ENCODE results near the gene PYDC1.
"Not testable (repeated sequence)": the region's sequence is repeated elsewhere in the genome, so short reads cannot be mapped to it uniquely, and the experiment has no call there.

Gene PYDC1

GRCh38 chr16:31216422-31217135, at the start of gene PYDC1:
PYDC1 (minus strand) TSS chr16:31217135; CDS start chr16:31217028, 107 bp downstream.
- Histone ChIP-seq H3K4me1 (ENCODE audit: insufficient read depth, low read length) (peaks cover 5% of the 10 kb centered on the region; the same call in 1 of the 2 replicates), H3K9ac (ENCODE audit: low read depth, low read length) (peak within 1 kb of the TSS; percentile 38; the same call in 1 of the 2 replicates), H3K9me3 (ENCODE audit: control insufficient read depth, insufficient read depth, low read length) (no peaks in the 10 kb centered on the region), H3K36me3 (ENCODE audit: insufficient read depth, low read length) (no peaks in the 10 kb centered on the region)

- H3K36me3 ChIP-seq (ENCODE audit: insufficient read depth, low read length): no peaks in the 10 kb centered on the region
- H3K9ac ChIP-seq (ENCODE audit: low read depth, low read length): no peak overlapping the region
- peaks cover 26% of the 10 kb centered on the region for H3K4me1 ChIP-seq (ENCODE audit: insufficient read depth, low read length)
- H3K9me3 ChIP-seq (ENCODE audit: control insufficient read depth, insufficient read depth, low read length): no peaks in the 10 kb centered on the region
These were observed 48.7 kb upstream of the PYDC1 start for GRCh38 chr16:31265329-31266245.

- Histone ChIP-seq H3K4me1 (ENCODE audit: insufficient read depth, low read length) (peaks cover 14% of the 10 kb centered on the region; the same call in 1 of the 2 replicates), H3K9ac (ENCODE audit: low read depth, low read length) (no peak overlapping the region), H3K9me3 (ENCODE audit: control insufficient read depth, insufficient read depth, low read length) (no peaks in the 10 kb centered on the region), H3K36me3 (ENCODE audit: insufficient read depth, low read length) (no peaks in the 10 kb centered on the region)
These were observed 45.1 kb upstream of the PYDC1 start for GRCh38 chr16:31262084-31262483.

- H3K4me1 ChIP-seq (ENCODE audit: insufficient read depth, low read length): peaks cover 5% of the 10 kb centered on the region; the same call in 1 of the 2 replicates
These were observed 43.4 kb upstream of the PYDC1 start for GRCh38 chr16:31260136-31260931.

GRCh38 chr16:31258366-31258765, 41.4 kb upstream of the PYDC1 start:
- Histone ChIP-seq H3K36me3 (ENCODE audit: insufficient read depth, low read length) (no peaks in the 10 kb centered on the region), H3K9ac (ENCODE audit: low read depth, low read length) (no peak overlapping the region), H3K4me1 (ENCODE audit: insufficient read depth, low read length) (no peaks in the 10 kb centered on the region), H3K9me3 (ENCODE audit: control insufficient read depth, insufficient read depth, low read length) (no peaks in the 10 kb centered on the region)

More at GRCh38 chr16:31260136-31260931, 43.4 kb upstream of the PYDC1 start:
- Histone ChIP-seq H3K9ac (ENCODE audit: low read depth, low read length) (no peak overlapping the region), H3K36me3 (ENCODE audit: insufficient read depth, low read length) (no peaks in the 10 kb centered on the region), H3K9me3 (ENCODE audit: control insufficient read depth, insufficient read depth, low read length) (no peaks in the 10 kb centered on the region)

DNA sequence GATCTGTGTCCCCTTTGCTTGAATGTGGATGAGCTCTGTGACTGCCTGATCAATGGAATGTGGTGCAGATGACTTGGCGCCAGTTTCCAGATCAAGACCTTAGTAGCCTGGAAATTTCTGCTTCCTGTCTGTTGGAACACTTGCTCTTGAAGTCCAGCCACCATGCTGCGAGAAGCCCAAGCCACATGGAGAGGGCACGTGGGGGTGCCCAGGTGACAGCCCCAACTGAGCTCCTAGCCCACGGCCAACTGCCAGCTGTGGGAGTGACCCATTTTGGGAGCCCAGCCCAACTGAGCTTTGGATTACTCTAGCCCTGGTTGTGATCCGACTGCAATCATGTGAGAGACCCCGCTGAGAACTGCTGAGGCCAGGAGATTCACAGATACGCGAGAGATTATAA, 39.5 kb upstream of the PYDC1 start:
- no peaks in the 10 kb centered on the region for H3K9me3 ChIP-seq (ENCODE audit: control insufficient read depth, insufficient read depth, low read length)
- H3K36me3 ChIP-seq (ENCODE audit: insufficient read depth, low read length): no peaks in the 10 kb centered on the region
- no peaks in the 10 kb centered on the region for H3K4me1 ChIP-seq (ENCODE audit: insufficient read depth, low read length)
- no peak overlapping the region for H3K9ac ChIP-seq (ENCODE audit: low read depth, low read length)

- H3K36me3 ChIP-seq (ENCODE audit: insufficient read depth, low read length): no peaks in the 10 kb centered on the region
- H3K9ac ChIP-seq (ENCODE audit: low read depth, low read length): no peak overlapping the region
- H3K9me3 ChIP-seq (ENCODE audit: control insufficient read depth, insufficient read depth, low read length): no peaks in the 10 kb centered on the region
- H3K4me1 ChIP-seq (ENCODE audit: insufficient read depth, low read length): no peaks in the 10 kb centered on the region
These were observed 36.7 kb upstream of the PYDC1 start for GRCh38 chr16:31253642-31254045.

DNA sequence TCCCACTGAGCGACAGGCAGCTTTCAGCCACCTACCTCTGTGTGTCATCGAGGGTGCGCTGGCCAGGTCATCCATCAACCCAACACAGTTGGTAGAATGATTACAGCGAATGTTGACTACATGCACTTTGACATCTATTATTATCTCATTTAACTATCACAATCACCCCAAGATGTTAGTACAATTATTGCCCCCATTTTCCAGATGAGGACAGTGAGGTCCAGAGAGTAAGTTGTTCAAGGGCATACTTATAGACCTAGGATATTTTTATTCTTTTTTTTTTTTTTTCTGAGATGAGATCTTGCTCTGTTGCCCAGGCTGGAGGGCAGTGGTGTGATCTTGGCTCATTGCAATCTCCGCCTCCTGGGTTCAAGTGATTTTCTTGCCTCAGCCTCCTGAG, 34.5 kb upstream of the PYDC1 start:
- Histone ChIP-seq H3K36me3 (ENCODE audit: insufficient read depth, low read length) (no peaks in the 10 kb centered on the region), H3K9me3 (ENCODE audit: control insufficient read depth, insufficient read depth, low read length) (no peaks in the 10 kb centered on the region), H3K9ac (ENCODE audit: low read depth, low read length) (no peak overlapping the region), H3K4me1 (ENCODE audit: insufficient read depth, low read length) (no peaks in the 10 kb centered on the region)

- no peaks in the 10 kb centered on the region for H3K9me3 ChIP-seq (ENCODE audit: control insufficient read depth, insufficient read depth, low read length)
- H3K36me3 ChIP-seq (ENCODE audit: insufficient read depth, low read length): no peaks in the 10 kb centered on the region
- no peaks in the 10 kb centered on the region for H3K4me1 ChIP-seq (ENCODE audit: insufficient read depth, low read length)
- H3K9ac ChIP-seq (ENCODE audit: low read depth, low read length): no peak overlapping the region
These were observed 33.9 kb upstream of the PYDC1 start for GRCh38 chr16:31250782-31251384.

- Histone ChIP-seq H3K36me3 (ENCODE audit: insufficient read depth, low read length) (no peaks in the 10 kb centered on the region), H3K9me3 (ENCODE audit: control insufficient read depth, insufficient read depth, low read length) (no peaks in the 10 kb centered on the region), H3K9ac (ENCODE audit: low read depth, low read length) (no peak overlapping the region), H3K4me1 (ENCODE audit: insufficient read depth, low read length) (no peaks in the 10 kb centered on the region)
These were observed 31.4 kb upstream of the PYDC1 start for GRCh38 chr16:31248344-31248743.

GRCh38 chr16:31246296-31246695, 29.4 kb upstream of the PYDC1 start:
- Histone ChIP-seq H3K9ac (ENCODE audit: low read depth, low read length) (no peak overlapping the region), H3K9me3 (ENCODE audit: control insufficient read depth, insufficient read depth, low read length) (no peaks in the 10 kb centered on the region), H3K4me1 (ENCODE audit: insufficient read depth, low read length) (no peaks in the 10 kb centered on the region), H3K36me3 (ENCODE audit: insufficient read depth, low read length) (no peaks in the 10 kb centered on the region)

DNA sequence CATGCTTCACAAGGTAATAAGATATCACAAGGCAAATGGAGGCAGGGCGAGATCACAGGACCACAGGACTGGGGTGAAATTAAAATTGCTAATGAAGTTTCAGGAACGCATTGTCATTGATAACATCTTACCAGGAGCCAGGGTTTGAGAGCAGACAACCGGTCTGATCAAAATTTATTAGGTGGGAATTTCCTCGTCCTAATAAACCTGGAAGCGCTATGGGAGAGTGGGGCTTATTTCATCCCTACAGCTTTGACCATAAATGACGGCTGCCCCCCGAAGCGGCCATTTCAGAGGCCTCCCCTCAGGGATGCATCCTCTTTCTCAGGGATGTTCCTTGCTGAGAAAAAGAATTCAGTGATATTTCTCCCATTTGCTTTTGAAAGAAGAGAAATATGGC, 28.7 kb upstream of the PYDC1 start:
- not testable (repeated sequence) for H3K36me3 ChIP-seq (ENCODE audit: insufficient read depth, low read length); H3K9ac ChIP-seq (ENCODE audit: low read depth, low read length); H3K9me3 ChIP-seq (ENCODE audit: control insufficient read depth, insufficient read depth, low read length); H3K4me1 ChIP-seq (ENCODE audit: insufficient read depth, low read length)

DNA sequence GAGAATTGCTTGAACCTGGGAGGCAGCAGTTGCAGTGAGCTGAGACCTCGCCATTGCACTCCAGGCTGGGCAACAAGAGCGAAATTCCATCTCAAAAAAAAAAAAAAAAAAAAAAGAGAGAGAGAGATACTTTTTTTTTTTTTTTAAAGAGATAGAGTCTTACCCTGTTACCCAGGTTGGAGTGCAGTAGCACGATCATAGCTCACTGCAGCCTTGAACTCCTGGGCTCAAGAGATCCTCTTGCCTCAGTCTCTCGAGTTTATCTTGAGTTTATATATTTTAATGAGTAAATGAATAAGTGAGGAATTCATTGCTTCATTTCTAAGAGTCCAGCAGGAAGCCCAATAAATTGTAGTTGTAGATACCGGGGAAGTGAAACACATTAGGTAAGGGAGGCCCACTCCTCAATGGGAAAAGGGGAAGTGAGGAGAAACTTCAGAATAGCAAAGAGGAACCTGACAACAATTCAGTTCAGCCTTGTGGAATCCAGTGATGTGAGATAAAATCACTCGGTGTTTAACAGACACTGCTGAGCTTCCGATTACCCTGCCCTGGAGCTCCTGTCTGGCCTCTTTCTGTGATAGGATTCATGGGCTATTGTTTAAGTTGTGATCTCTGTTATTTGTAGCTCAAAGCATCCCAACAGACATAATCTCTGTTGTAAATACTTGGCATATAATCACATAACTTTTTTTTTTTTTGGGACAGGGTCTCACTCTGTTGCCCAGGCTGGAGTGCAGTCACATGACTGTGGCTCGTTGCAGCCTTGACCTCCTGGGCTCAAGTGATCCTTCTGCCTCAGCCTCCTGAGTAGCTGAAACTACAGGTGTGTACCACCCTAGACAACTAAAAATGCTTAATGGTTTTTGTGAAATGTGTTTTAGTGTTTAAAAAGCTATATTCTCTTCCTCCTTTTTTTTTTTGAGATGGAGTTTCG, 27.1 kb upstream of the PYDC1 start:
- Histone ChIP-seq H3K4me1 (ENCODE audit: insufficient read depth, low read length) (no peaks in the 10 kb centered on the region), H3K9me3 (ENCODE audit: control insufficient read depth, insufficient read depth, low read length) (no peaks in the 10 kb centered on the region), H3K36me3 (ENCODE audit: insufficient read depth, low read length) (no peaks in the 10 kb centered on the region), H3K9ac (ENCODE audit: low read depth, low read length) (no peak overlapping the region)
